ENCODE results near the gene KRTAP10-11.

The KRTAP10-11 gene

DNA sequence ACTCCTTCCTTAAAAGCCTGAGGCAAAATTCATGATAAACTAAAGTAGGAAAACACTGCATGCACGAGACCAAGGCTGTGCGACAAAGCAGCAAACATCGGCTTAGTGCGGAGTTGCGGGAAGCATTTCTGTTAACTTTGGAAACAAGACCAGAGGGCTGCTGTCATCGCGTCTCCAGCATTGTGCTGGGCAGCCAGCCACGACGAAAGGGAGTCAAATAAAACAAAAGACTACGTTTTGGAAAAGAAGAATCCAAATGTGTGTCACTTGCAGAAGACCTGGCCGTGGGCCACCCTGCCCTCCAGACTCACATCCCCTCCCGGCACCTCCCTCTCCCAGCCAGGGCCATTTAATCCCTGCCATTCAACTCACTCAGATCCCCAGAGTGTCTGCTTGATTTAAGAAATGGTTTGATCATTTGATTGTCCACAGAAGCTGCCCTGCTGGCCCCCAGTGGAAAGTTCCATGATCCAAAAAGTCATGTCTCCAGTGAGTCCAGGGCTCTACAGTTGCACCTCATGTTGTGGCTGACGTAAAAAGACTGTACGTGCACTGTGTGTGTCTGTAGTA is 2.4 kb upstream of the KRTAP10-11 start:
- Histone ChIP-seq H3K27ac (ENCODE audit: low read depth, low read length) (no peak overlapping the region), H3K36me3 (ENCODE audit: insufficient read depth, low read length) (no peaks in the 10 kb centered on the region), H3K79me2 (ENCODE audit: control insufficient read depth, insufficient read depth, low read length, unreplicated experiment) (no peaks in the 10 kb centered on the region)

DNA sequence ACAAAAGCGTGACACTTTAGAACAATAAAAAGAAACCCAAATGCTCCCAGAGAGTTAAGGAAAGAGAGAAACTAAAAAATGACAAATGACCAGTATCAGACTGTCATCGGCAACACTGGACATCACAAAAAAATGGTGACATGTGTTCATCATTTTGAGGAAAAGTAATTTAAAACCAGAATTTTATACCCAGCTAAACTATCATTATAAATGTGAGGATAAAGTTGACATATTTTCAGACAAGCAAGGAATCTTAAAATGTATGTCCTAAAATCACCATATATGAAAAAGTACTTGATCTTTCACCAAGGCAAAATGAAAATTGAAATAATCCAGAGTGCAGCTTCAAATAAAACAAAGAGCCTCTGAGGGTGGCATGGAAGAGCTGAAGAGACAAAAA is 1.3 kb upstream of the KRTAP10-11 start:
- H3K4me1 ChIP-seq (ENCODE audit: control insufficient read depth, insufficient read depth, low read length, unreplicated experiment): no peaks in the 10 kb centered on the region
- H3K4me3 ChIP-seq (ENCODE audit: low read depth, low read length): no peak overlapping the region
- peaks cover 19% of the 10 kb centered on the region for H3K27me3 ChIP-seq (ENCODE audit: insufficient read depth, low read length)
- no peaks in the 10 kb centered on the region for H3K79me2 ChIP-seq (ENCODE audit: control insufficient read depth, insufficient read depth, low read length, unreplicated experiment)
- H3K36me3 ChIP-seq (ENCODE audit: insufficient read depth, low read length): no peaks in the 10 kb centered on the region
- no peak overlapping the region for H2AFZ ChIP-seq (ENCODE audit: low read length, unreplicated experiment)
- no peak overlapping the region for H3K27ac ChIP-seq (ENCODE audit: low read depth, low read length)

More for the DNA sequence above, 2.4 kb upstream of the KRTAP10-11 start:
- H3K4me3 ChIP-seq (ENCODE audit: low read depth, low read length): no peak overlapping the region
- no peak overlapping the region for H2AFZ ChIP-seq (ENCODE audit: low read length, unreplicated experiment)
- H3K27me3 ChIP-seq (ENCODE audit: insufficient read depth, low read length): peaks cover 19% of the 10 kb centered on the region
- no peaks in the 10 kb centered on the region for H3K4me1 ChIP-seq (ENCODE audit: control insufficient read depth, insufficient read depth, low read length, unreplicated experiment)

DNA sequence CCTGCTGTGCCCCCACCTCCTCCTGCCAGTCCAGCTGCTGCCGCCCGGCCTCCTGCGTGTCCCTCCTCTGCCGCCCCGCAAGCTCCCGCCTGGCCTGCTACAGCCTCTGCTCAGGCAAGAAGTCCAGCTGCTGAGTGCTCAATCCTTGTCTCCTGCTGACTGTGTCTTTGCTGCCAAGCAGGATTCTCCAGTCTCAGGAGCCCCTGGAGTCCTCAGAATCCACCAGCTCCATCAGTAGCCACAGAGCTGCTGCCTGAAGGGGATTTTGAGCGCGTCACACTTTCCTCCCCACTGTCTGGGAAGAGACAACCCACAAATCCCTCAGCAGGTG is 973 bp downstream of the KRTAP10-11 start:
- Histone ChIP-seq H3K27me3 (ENCODE audit: insufficient read depth, low read length) (peaks cover 24% of the 10 kb centered on the region), H3K4me1 (ENCODE audit: control insufficient read depth, insufficient read depth, low read length, unreplicated experiment) (no peaks in the 10 kb centered on the region), H2AFZ (ENCODE audit: low read length, unreplicated experiment) (no peak overlapping the region), H3K27ac (ENCODE audit: low read depth, low read length) (no peak overlapping the region), H3K4me3 (ENCODE audit: low read depth, low read length) (no peak overlapping the region), H3K36me3 (ENCODE audit: insufficient read depth, low read length) (no peaks in the 10 kb centered on the region), H3K79me2 (ENCODE audit: control insufficient read depth, insufficient read depth, low read length, unreplicated experiment) (no peaks in the 10 kb centered on the region)

DNA sequence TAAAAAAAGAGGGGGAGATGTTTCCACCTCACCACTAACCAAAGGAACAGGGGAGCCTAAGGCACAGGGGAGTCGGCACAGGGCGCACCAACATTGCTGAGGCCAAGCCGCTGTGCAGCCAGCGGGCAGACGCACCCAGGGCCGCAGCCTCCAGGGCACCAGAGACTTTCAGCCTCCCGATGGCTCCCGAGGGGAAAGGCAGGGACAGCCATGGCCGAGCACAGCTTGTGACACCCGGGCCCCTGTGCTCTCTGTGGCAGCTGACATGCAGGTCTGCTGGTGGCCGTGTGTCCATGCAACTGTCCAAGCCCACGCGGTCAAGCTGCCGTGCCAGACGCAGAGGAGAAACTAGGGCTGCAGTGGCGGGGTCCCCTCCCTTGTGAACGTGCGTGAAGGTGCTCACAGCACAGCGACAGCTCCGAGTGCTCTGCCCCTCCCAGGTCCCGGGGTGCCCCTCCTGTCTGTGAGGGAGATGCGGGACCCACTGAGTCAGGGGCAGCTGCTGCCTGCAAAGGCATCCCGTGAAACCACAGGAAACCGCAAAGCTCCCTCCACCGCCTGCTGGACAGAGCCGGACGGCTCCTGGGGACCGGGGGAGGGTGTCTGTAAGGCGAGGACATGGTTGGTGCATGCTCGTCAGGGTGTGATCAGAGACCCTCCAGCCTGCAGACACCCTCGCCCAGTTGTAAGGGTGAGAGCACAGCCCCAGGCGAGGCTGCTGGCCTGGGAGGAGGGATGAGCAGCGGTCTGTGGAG is 2.5 kb downstream of the KRTAP10-11 start:
- no peak overlapping the region for H3K27ac ChIP-seq (ENCODE audit: low read depth, low read length)
- no peaks in the 10 kb centered on the region for H3K4me1 ChIP-seq (ENCODE audit: control insufficient read depth, insufficient read depth, low read length, unreplicated experiment)
- H3K27me3 ChIP-seq (ENCODE audit: insufficient read depth, low read length): peaks cover 28% of the 10 kb centered on the region
- no peak overlapping the region for H2AFZ ChIP-seq (ENCODE audit: low read length, unreplicated experiment)
- H3K79me2 ChIP-seq (ENCODE audit: control insufficient read depth, insufficient read depth, low read length, unreplicated experiment): no peaks in the 10 kb centered on the region
- H3K4me3 ChIP-seq (ENCODE audit: low read depth, low read length): no peak overlapping the region
- no peaks in the 10 kb centered on the region for H3K36me3 ChIP-seq (ENCODE audit: insufficient read depth, low read length)

DNA sequence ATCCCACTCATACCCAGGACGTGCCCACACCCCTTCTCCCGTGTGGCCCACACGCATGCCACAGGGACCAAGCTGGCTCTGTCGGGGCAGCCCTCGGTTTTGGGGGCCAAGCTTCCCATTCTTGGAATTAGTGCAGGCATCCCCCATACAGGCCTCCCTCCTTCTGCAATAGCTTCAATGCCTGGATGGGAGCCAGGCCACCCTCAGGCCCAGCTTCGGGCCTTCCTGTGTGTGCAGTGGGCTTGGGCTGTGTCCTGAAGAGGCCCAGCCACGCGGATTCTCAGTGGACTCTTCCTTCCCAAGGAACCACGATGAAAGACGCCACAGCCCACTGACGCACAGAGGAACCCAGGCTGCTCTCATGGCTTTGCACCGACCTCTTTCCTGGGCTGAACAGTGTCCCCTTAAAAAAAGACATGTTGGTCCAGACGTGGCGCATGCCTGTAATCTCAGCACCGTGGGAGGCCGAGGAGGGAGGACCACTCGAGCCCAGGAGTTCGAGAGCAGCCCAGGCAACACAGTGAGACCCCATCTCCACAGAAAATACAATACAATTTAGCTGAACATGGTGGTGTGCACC is 3.4 kb downstream of the KRTAP10-11 start:
- no peak overlapping the region for H3K27ac ChIP-seq (ENCODE audit: low read depth, low read length)
- H3K36me3 ChIP-seq (ENCODE audit: insufficient read depth, low read length): no peaks in the 10 kb centered on the region
- no peaks in the 10 kb centered on the region for H3K79me2 ChIP-seq (ENCODE audit: control insufficient read depth, insufficient read depth, low read length, unreplicated experiment)
- no peak overlapping the region for H3K4me3 ChIP-seq (ENCODE audit: low read depth, low read length)
- no peaks in the 10 kb centered on the region for H3K4me1 ChIP-seq (ENCODE audit: control insufficient read depth, insufficient read depth, low read length, unreplicated experiment)
- H3K27me3 ChIP-seq (ENCODE audit: insufficient read depth, low read length): peaks cover 28% of the 10 kb centered on the region
- no peak overlapping the region for H2AFZ ChIP-seq (ENCODE audit: low read length, unreplicated experiment)

DNA sequence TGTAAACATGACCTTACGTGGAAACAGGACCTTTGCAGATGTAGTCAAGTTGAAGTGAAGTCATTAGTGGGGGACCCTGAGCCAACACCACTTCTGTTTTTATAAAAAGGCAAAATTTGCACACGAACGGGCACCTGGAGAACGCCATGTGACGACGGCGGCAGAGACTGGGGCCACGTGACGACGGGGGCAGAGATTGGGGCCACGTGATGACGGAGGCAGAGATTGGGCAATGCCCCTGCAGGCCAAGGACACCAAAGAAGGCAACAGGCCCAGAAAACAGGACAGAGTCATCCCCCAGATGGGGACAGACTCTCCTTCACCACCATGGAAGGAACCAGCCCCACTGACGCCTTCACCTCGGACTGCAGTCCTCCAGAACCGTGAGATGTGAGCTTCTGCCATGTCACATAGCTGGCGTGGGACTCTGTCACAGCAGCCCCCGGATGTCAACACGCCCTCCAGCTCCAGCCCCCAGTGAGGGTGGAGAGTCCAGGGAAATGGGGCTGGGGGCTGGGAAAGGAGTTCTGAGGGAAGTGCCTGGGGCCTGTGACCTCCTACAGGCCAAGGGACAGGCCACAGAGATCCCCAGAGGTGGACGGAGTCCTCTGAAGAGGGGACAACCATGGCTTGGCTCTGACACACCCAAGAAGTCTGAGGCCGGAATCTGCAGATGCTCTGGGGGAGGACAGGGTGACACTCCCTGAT is 4.2 kb downstream of the KRTAP10-11 start:
- Histone ChIP-seq H3K27me3 (ENCODE audit: insufficient read depth, low read length) (peaks cover 28% of the 10 kb centered on the region), H3K79me2 (ENCODE audit: control insufficient read depth, insufficient read depth, low read length, unreplicated experiment) (no peaks in the 10 kb centered on the region), H3K4me3 (ENCODE audit: low read depth, low read length) (no peak overlapping the region), H3K4me1 (ENCODE audit: control insufficient read depth, insufficient read depth, low read length, unreplicated experiment) (no peaks in the 10 kb centered on the region), H3K36me3 (ENCODE audit: insufficient read depth, low read length) (no peaks in the 10 kb centered on the region), H2AFZ (ENCODE audit: low read length, unreplicated experiment) (no peak overlapping the region), H3K27ac (ENCODE audit: low read depth, low read length) (no peak overlapping the region)

DNA sequence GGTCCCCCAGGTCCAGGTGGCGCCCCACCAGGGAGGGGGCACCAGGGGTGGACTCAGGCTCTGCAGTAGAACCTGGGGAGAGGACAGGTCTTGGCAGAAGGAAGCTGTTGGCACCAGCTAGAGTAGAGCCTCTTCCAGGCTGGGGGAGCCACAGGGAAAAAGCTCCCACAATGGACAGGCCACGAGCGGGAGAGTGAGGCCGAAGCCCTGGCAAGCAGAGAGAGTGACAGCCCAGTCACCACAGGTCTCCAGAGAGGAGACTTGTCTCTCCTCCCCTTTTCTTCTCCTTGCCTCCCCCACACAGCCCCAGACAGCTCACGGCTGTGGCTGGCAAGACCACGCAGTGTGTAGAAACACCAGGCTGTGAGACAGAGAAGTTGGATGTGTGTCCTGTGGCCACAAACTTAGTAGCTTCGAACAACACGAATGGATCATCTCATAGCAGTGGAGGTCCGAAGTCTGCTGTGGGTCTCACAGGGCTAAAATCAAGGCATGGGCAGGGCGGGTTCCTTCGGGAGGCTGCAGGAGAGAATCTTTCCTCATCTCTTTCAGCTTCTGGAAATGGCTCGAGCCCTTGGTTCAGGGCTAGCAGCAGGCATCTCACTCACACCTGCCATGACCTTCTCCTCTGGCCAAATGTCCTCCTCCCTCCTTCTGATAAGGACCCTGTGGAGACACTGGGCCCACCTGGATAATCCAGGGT is 4.9 kb downstream of the KRTAP10-11 start:
- no peak overlapping the region for H3K4me3 ChIP-seq (ENCODE audit: low read depth, low read length)
- H3K4me1 ChIP-seq (ENCODE audit: control insufficient read depth, insufficient read depth, low read length, unreplicated experiment): no peaks in the 10 kb centered on the region
- no peaks in the 10 kb centered on the region for H3K36me3 ChIP-seq (ENCODE audit: insufficient read depth, low read length)

DNA sequence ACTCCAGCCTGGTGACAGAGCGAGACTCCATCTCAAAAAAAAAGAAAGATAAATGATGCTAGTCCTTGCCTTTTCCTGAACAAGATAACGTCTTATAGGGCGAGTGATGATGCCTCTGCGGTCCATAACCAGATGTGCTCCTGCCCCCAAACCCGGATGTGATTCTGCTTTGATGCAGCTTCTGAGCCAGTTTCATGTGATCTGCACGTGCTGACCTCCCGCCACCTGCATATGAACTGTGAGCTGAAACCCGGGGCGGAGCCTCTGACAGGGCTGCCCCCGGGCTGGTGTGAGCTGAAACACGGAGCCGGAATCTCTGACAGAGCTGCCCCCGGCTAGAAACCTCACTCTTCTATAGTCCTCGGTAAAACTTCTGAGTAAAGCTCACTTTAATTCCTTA is 6.9 kb downstream of the KRTAP10-11 start:
- Histone ChIP-seq H3K36me3 (ENCODE audit: insufficient read depth, low read length) (no peaks in the 10 kb centered on the region), H3K79me2 (ENCODE audit: control insufficient read depth, insufficient read depth, low read length, unreplicated experiment) (no peaks in the 10 kb centered on the region), H3K27me3 (ENCODE audit: insufficient read depth, low read length) (peaks cover 21% of the 10 kb centered on the region), H3K4me3 (ENCODE audit: low read depth, low read length) (no peak overlapping the region), H2AFZ (ENCODE audit: low read length, unreplicated experiment) (no peak overlapping the region), H3K4me1 (ENCODE audit: control insufficient read depth, insufficient read depth, low read length, unreplicated experiment) (no peaks in the 10 kb centered on the region), H3K27ac (ENCODE audit: low read depth, low read length) (no peak overlapping the region)

More for the DNA sequence above, 4.9 kb downstream of the KRTAP10-11 start:
- H3K79me2 ChIP-seq (ENCODE audit: control insufficient read depth, insufficient read depth, low read length, unreplicated experiment): no peaks in the 10 kb centered on the region
- H2AFZ ChIP-seq (ENCODE audit: low read length, unreplicated experiment): no peak overlapping the region
- H3K27me3 ChIP-seq (ENCODE audit: insufficient read depth, low read length): peaks cover 28% of the 10 kb centered on the region
- H3K27ac ChIP-seq (ENCODE audit: low read depth, low read length): no peak overlapping the region

DNA sequence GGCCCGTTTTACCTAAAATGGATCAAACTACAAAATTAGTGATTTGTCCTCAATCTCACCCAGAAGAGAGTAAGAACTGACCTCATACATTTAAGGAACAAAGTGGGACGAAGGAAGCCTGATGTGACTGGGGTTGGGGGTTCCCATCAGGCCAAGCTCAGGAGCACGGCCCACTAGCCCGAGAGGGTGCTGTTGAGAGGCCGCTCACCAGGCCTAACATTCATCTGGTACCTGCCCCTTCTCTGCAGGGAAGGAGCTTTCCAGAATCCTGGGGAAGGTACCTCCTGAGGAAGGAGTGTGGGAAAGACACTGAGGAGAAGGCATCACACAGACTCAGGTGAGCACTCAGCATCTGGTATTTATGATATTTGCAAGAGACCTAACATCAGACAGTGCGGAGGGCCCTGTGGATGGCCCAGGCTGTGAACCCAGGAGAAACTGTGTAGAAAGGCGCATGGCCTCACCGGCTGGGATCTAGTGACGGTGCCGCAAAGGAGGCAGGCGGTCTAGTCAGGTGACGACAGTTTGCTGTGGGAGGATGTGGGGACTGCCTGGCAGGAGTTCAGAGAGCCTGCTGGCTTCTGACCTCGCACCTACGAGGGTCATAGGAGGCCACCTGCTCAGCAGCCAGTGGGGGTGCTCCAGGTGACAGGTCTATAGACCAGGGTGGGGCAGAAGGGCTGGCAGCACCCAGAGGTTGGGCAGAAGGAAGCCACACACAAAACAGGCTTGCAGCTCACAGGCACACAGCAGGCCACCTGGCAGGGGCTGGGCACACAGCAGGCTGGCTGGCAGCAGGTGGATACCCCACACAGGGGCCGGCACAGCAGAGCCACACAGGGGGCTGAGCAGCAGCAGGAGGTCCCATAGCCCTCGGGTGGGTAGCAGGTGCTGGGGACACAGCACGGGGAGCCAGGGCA is 7.7 kb downstream of the KRTAP10-11 start:
- H2AFZ ChIP-seq (ENCODE audit: low read length, unreplicated experiment): no peak overlapping the region
- no peak overlapping the region for H3K4me3 ChIP-seq (ENCODE audit: low read depth, low read length)
- no peaks in the 10 kb centered on the region for H3K79me2 ChIP-seq (ENCODE audit: control insufficient read depth, insufficient read depth, low read length, unreplicated experiment)
- peaks cover 18% of the 10 kb centered on the region; the same call in 1 of the 2 replicates for H3K27me3 ChIP-seq (ENCODE audit: insufficient read depth, low read length)
- H3K4me1 ChIP-seq (ENCODE audit: control insufficient read depth, insufficient read depth, low read length, unreplicated experiment): no peaks in the 10 kb centered on the region
- H3K36me3 ChIP-seq (ENCODE audit: insufficient read depth, low read length): no peaks in the 10 kb centered on the region
- no peak overlapping the region for H3K27ac ChIP-seq (ENCODE audit: low read depth, low read length)

Measured in ACC112 (cell line).